Tibial artery (tissue), 4 donors: ENCODE results near the gene HNF4A.

Experiments used
- DNase-seq, 2 donors: peaks; one replicate each; pipeline ENCODE4 v3.0.0-alpha.2; 2019
- H3K27ac ChIP-seq, 2 donors: fragments of 200-600 bp; sonication (generic) in 1 of 2; 1 replicate in 1 of 2; 2 replicates in 1 of 2; pipeline ENCODE4 v1.5.1; 2018 to 2019; ENCODE audit warnings: mild to moderate bottlenecking in 1 of 2
- H3K27me3 ChIP-seq, 2 donors: fragments of 200-600 bp; sonication (generic) in 1 of 2; one replicate each; pipeline versions ENCODE4 v1.5.1 to v1.6.0; 2016 to 2019
- H3K36me3 ChIP-seq, 3 donors: fragments of 200-600 bp; sonication (generic) in 2 of 3; one replicate each; pipeline ENCODE4 v1.5.1; 2016 to 2019; ENCODE audit warnings: mild to moderate bottlenecking in 2 of 3
- H3K4me1 ChIP-seq, 4 donors: fragments of 200-600 bp; sonication (generic) in 2 of 4; 1 replicate in 3 of 4; 2 replicates in 1 of 4; pipeline ENCODE4 v1.5.1; 2016 to 2019
- H3K4me3 ChIP-seq, 2 donors: fragments of 200-600 bp; sonication (generic) in 1 of 2; 1 replicate in 1 of 2; 2 replicates in 1 of 2; pipeline ENCODE4 v1.5.1; 2018 to 2019; ENCODE audit warnings: mild to moderate bottlenecking in 2 of 2
- H3K9me3 ChIP-seq, 3 donors: fragments of 200-600 bp; sonication (generic) in 1 of 3; one replicate each; pipeline ENCODE4 v1.5.1; 2016 to 2019
- CTCF ChIP-seq, 2 experiments: fragments of 200-600 bp in 1 of 2; fragments of 450-650 bp in 1 of 2; IDR thresholded peaks; one replicate each; pipeline ENCODE4 v1.5.1; 2017 to 2019; ENCODE audit warnings: antibody characterized with exemption in 2 of 2, mild to moderate bottlenecking in 1 of 2, moderate library complexity in 1 of 2
- intact Hi-C: fragments of 100-400 bp; cut with DNase I; formaldehyde crosslinking; loops from one replicate; pipeline ENCODE4 v1.15.0; 2023; ENCODE audit warnings: low total_unique reads

Gene HNF4A

GRCh38 chr20:44459271-44459670 lies 103.8 kb downstream of the HNF4A start:
- no peaks in the 10 kb centered on the region for H3K9me3 ChIP-seq
- H3K27me3 ChIP-seq: no peaks in the 10 kb centered on the region
- intact Hi-C loops: no loop called here
- TF ChIP-seq CTCF (IDR thresholded peaks at IDR 0.05): no peak
- DNase-seq: no peak
- H3K27ac ChIP-seq: no peak overlapping the region
- no peaks in the 10 kb centered on the region for H3K36me3 ChIP-seq
- H3K4me3 ChIP-seq: no peak overlapping the region
- no peaks in the 10 kb centered on the region for H3K4me1 ChIP-seq

- Histone ChIP-seq H3K36me3 (no peaks in the 10 kb centered on the region), H3K27ac (no peak overlapping the region), H3K4me3 (no peak overlapping the region), H3K27me3 (no peaks in the 10 kb centered on the region), H3K4me1 (no peaks in the 10 kb centered on the region), H3K9me3 (no peaks in the 10 kb centered on the region)
- no peak for TF ChIP-seq CTCF (IDR thresholded peaks at IDR 0.05)
- intact Hi-C loops: loop anchor here (10.0 kb wide), 1 partner anchor 76 kb away; no protein-coding TSS in a partner anchor
- DNase-seq: no peak
Measured at GRCh38 chr20:44460795-44461141, 105.3 kb downstream of the HNF4A start.

- intact Hi-C loops: loop anchor here (10.0 kb wide), 1 partner anchor 76 kb away; no protein-coding TSS in a partner anchor
- no peaks in the 10 kb centered on the region for H3K9me3 ChIP-seq
- H3K27ac ChIP-seq: no peak overlapping the region
- H3K27me3 ChIP-seq: no peaks in the 10 kb centered on the region
- no peaks in the 10 kb centered on the region for H3K36me3 ChIP-seq
- DNase-seq: no peak
- H3K4me3 ChIP-seq: no peak overlapping the region
- TF ChIP-seq CTCF (IDR thresholded peaks at IDR 0.05): no peak
- H3K4me1 ChIP-seq: no peaks in the 10 kb centered on the region
Measured at GRCh38 chr20:44461142-44461802, 105.8 kb downstream of the HNF4A start.

GRCh38 chr20:44461803-44462174 lies 106.3 kb downstream of the HNF4A start:
- no peaks in the 10 kb centered on the region for H3K36me3 ChIP-seq
- H3K27ac ChIP-seq: no peak overlapping the region
- no peaks in the 10 kb centered on the region for H3K27me3 ChIP-seq
- intact Hi-C loops: loop anchor here (10.0 kb wide), 1 partner anchor 77 kb away; no protein-coding TSS in a partner anchor
- H3K4me1 ChIP-seq: no peaks in the 10 kb centered on the region
- no peak for TF ChIP-seq CTCF (IDR thresholded peaks at IDR 0.05)
- no peaks in the 10 kb centered on the region for H3K9me3 ChIP-seq
- no peak for DNase-seq
- H3K4me3 ChIP-seq: no peak overlapping the region

GRCh38 chr20:44463466-44463865 lies 108.0 kb downstream of the HNF4A start:
- Histone ChIP-seq H3K27ac (no peak overlapping the region), H3K36me3 (no peaks in the 10 kb centered on the region), H3K27me3 (no peaks in the 10 kb centered on the region), H3K4me3 (no peak overlapping the region), H3K9me3 (no peaks in the 10 kb centered on the region), H3K4me1 (no peaks in the 10 kb centered on the region)
- TF ChIP-seq CTCF (IDR thresholded peaks at IDR 0.05): no peak
- intact Hi-C loops: loop anchor here (10.0 kb wide), 1 partner anchor 79 kb away; no protein-coding TSS in a partner anchor
- no peak for DNase-seq
